Limb (tissue), 2 donors: ENCODE measurements around the gene E2F1.
"Not testable (repeated sequence)": the region's sequence is repeated elsewhere in the genome, so short reads cannot be mapped to it uniquely, and the experiment has no call there.

Experiments used
- DNase-seq, 2 donors: peaks; one replicate each; pipeline ENCODE4 v3.0.0-alpha.2; 2016; ENCODE audit errors: extremely low spot score in 2 of 2

The E2F1 gene

DNA sequence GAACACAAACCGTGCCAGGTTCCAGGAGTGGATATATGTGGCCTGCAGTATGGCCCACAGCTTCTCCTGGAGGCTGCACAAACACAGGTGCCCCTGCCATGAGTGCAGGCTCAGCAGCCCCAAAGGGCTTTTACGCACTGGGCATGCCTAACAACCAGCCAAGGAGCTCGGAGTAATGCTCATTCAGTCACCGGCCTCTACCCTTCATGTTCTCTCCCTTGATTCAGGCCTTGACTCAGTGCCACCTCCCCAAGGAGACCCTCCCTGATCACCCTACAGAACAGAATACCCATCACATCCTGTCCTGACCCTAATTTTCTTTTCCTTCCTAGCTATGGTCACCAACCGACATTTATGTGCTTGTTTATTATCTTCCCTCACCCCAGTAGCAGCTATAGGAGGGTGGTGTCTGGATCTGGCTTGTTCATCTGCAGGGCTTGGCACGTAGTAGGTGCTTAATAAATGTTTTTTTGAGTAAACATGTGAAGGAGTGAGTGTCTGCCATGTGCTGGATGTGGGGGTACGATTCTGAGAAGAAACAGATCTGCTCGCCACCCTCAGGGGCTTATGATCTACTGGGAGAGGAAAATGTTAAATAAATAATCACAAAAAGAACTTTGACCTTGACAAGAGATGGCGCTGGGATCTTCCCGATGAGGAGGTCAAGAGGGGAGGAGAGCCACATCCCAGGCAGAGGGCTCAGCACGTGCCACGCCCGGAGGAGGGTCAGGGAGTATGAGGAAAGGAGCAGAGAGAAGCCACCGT is 24.7 kb upstream of the E2F1 start:
- no peak for DNase-seq

GRCh38 chr20:33709905-33710541 is 23.8 kb upstream of the E2F1 start:
- DNase-seq = no peak

- DNase-seq = no peak
Observed at GRCh38 chr20:33709398-33709797, 23.2 kb upstream of the E2F1 start.

GRCh38 chr20:33707668-33708067 is 21.5 kb upstream of the E2F1 start:
- no peak for DNase-seq

DNA sequence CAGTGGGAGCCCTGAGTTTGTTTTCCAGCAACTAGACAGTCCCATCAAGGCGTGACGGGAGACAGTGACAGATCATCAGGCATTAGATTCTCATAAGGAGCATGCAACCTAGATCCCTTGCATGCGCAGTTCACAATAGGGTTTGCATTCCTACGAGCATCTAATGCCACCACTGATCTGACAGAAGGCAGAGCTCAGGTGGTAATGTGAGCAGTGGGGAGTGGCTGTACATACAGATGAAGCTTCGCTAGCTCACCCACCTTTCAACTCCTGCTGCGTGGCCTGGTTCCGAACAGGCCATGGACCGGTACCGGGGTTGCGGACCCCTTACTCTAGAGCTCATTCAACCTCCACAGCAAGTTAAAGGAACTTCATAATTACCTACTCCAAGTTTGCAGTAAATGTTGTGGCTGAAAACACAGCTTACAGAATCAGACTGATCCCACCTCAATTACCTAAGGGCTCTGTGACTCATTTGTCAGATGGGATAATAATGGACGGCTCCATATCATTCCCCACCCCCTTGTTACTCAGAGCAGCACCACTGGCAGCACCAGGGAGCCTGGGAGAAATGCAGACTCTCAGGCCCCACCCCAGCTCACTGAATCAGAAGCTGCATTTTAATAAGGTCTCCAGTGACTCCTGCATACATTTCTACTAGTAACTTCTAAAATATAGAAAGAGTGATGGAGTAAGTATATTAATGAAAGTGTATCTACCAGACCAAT is 18.2 kb upstream of the E2F1 start:
- DNase-seq = no peak

DNA sequence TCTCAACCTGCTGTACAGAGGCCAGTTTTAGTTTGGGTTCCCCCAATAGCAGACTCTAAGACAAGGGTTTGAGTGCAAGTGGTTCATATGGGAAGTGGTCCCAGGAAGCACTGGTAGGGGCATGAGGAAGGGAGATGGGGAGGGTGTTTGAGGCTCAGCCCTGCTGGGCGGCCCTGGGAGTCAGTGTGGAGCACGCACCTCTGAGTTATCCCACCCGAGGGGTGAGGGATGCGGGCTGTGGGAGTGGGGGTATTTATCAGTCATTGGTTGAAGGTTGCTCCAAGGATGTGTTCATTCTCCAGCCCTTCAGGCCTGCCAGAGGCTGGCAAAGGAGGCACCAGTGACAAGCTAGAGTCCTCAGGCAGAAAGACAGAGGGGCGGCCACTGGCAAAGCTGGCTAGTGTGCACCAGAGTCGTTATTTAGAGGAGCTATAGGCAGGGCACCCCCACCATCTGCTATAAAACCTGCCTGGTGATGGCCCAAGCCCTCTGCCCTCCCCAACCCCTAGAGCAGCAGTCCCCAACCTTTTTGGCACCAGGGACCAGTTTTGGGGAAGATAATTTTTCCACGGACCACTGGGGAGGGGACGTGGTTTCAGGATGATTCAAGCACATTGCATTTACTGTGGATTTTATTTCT is 17.4 kb upstream of the E2F1 start:
- DNase-seq = no peak

- DNase-seq = no peak
Observed at GRCh38 chr20:33702861-33703260, 16.7 kb upstream of the E2F1 start.

DNA sequence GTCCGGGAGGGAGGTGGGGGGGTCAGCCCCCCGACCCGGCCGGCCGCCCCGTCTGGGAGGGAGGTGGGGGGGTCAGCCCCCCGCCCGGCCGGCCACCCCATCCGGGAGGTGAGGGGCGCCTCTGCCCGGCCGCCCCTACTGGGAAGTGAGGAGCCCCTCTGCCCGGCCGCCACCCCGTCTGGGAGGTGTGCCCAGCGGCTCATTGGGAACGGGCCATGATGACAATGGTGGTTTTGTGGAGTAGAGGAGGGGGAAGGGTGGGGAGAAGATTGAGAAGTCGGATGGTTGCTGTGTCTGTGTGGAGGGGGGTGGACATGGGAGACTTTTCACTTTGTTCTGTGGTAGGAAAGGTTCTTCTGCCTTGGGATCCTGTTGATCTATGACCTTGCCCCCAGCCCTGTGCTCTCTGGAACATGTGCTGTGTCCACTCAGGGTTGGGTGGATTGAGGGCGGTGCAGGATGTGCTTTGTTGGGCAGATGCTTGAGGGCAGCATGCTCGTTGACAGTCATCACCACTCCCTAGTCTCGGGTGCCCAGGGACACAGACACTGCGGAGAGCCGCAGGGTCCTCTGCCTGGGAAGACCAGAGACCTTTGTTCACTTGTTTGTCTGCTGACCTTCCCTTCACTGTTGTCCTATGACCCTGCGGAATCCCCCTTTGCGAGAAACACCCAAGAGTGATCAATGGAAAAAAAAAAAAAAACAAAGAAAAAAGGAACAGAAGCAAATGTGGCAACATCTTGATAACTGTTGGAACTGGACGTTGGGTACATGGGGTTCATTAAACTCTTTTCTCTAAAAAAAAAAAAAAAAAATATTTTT is 15.7 kb upstream of the E2F1 start:
- DNase-seq = no peak

GRCh38 chr20:33700696-33701441 is 14.7 kb upstream of the E2F1 start:
- DNase-seq = not testable (repeated sequence)

GRCh38 chr20:33698966-33699365 is 12.8 kb upstream of the E2F1 start:
- not testable (repeated sequence) for DNase-seq

GRCh38 chr20:33697129-33697528 is 10.9 kb upstream of the E2F1 start:
- no peak for DNase-seq

- no peak for DNase-seq
Observed at GRCh38 chr20:33696448-33696847, 10.3 kb upstream of the E2F1 start.

GRCh38 chr20:33694639-33695012 is 8.4 kb upstream of the E2F1 start:
- no peak for DNase-seq

- peak in 1 of 2 donors; percentile 57 for DNase-seq
Observed at GRCh38 chr20:33693741-33694638, 7.8 kb upstream of the E2F1 start.

DNA sequence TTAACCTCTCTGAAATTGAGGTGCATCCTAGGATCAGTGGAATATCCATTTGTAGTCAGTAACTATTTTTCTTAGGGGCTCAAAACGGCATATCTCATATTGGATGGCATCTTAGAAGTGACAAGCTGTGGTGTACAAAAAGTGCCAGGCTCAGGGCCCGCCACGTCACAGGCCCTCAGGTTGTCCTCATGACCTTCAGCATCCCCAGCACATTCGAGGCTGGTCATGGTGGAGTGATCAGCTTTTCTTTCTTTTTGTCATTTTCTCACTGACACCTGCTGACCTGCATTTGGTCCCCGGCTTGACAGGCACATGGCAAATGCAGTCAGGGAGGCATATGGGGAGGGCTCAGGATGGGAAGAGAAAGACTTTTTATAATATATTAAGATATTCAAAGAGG is 7.1 kb upstream of the E2F1 start:
- DNase-seq = no peak

GRCh38 chr20:33689973-33690372 is 3.8 kb upstream of the E2F1 start:
- no peak for DNase-seq

- no peak for DNase-seq
Observed at GRCh38 chr20:33689493-33689892, 3.3 kb upstream of the E2F1 start.

- DNase-seq = no peak
Observed at GRCh38 chr20:33688938-33689424, 2.8 kb upstream of the E2F1 start.
